Lower lobe of right lung (tissue), 2 donors: Measurements from ENCODE around the gene SACS. TPM values are rescaled to one million over a fixed set of nuclear protein-coding genes. Genes with fewer than 3 reads are reported as not detected.
A peak's percentile ranks its signal among the peaks of the same experiment; 100 is the strongest.

Source experiments
- ATAC-seq, 2 donors: fragments of 200-7000 bp; cut with Tn5 transposase; one replicate each; pipeline ENCODE4 v1.9.1; 2020 to 2022; ENCODE audit warnings: mild to moderate bottlenecking in 2 of 2, moderate library complexity in 2 of 2
- DNase-seq: peaks from one replicate; pipeline ENCODE4 v3.0.0-alpha.2; 2020
- H3K27ac ChIP-seq: fragments of 200-600 bp; one replicate; pipeline ENCODE4 v1.8.0; 2022
- H3K27me3 ChIP-seq: fragments of 200-600 bp; one replicate; pipeline ENCODE4 v1.8.0; 2022; ENCODE audit warnings: low read depth
- H3K36me3 ChIP-seq: fragments of 200-600 bp; one replicate; pipeline ENCODE4 v1.8.0; 2022; ENCODE audit warnings: mild to moderate bottlenecking
- H3K4me1 ChIP-seq: fragments of 200-600 bp; one replicate; pipeline ENCODE4 v1.8.0; 2022
- H3K4me3 ChIP-seq: fragments of 200-600 bp; one replicate; pipeline ENCODE4 v1.8.0; 2022; ENCODE audit warnings: mild to moderate bottlenecking
- H3K9me3 ChIP-seq: fragments of 200-600 bp; one replicate; pipeline ENCODE4 v1.8.0; 2022
- intact Hi-C: fragments of 100-400 bp; cut with DNase I; formaldehyde crosslinking; loops from one replicate; pipeline ENCODE4 v1.11.0; 2022
- total RNA-seq: library from RNA; stranded (reverse); fragmentation: NEBNext Ultra II Directional; extraction: Animal tissue kit (Norgen Biotek cat#: 25700); gene quantifications from one replicate; pipeline ENCODE4 v1.2.1, GENCODE V29; 2021
- TF ChIP-seq, protein P1 (sequence below): fragments of 200-600 bp; IDR thresholded peaks from one replicate; pipeline ENCODE4 v1.8.0; 2022; ENCODE audit warnings: antibody characterized with exemption, mild to moderate bottlenecking
- donor health status: DM: no; HTN: yes; CAD: no; lungs with severe emphysema.

SACS gene
- total RNA-seq, 1 donor from 2014 or later, result 6.7 TPM

DNA sequence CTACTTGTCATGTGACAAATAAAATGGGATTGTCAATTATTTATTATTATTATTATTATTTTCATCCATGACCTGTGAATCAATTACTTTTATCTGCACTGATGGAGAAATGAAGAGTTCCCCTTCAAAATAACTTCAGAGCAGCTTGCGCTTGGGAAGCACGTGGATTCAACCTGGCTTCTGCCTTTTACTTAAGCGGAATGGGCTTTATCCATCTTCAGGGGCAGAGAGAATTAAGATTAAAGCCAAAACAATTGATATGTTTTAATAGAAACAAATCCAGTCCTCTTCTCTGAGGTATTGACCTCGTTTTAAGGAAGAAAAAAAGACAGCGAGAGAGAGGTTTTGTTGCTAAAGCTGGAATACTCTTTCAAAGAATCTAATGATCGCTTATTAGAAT, 876 bp downstream of the SACS start:
- no peaks in the 10 kb centered on the region for H3K4me1 ChIP-seq
- H3K36me3 ChIP-seq, result no peaks in the 10 kb centered on the region
- H3K27me3 ChIP-seq, result peaks cover 11% of the 10 kb centered on the region
- DNase-seq (no peak), ATAC-seq (no peak)
- intact Hi-C loops, result no loop called here
- H3K4me3 ChIP-seq, result peak overlapping the region; percentile 43
- H3K9me3 ChIP-seq, result no peaks in the 10 kb centered on the region
- H3K27ac ChIP-seq, result no peak overlapping the region
- TF ChIP-seq, protein P1, sequence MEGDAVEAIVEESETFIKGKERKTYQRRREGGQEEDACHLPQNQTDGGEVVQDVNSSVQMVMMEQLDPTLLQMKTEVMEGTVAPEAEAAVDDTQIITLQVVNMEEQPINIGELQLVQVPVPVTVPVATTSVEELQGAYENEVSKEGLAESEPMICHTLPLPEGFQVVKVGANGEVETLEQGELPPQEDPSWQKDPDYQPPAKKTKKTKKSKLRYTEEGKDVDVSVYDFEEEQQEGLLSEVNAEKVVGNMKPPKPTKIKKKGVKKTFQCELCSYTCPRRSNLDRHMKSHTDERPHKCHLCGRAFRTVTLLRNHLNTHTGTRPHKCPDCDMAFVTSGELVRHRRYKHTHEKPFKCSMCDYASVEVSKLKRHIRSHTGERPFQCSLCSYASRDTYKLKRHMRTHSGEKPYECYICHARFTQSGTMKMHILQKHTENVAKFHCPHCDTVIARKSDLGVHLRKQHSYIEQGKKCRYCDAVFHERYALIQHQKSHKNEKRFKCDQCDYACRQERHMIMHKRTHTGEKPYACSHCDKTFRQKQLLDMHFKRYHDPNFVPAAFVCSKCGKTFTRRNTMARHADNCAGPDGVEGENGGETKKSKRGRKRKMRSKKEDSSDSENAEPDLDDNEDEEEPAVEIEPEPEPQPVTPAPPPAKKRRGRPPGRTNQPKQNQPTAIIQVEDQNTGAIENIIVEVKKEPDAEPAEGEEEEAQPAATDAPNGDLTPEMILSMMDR, result no peak

DNA sequence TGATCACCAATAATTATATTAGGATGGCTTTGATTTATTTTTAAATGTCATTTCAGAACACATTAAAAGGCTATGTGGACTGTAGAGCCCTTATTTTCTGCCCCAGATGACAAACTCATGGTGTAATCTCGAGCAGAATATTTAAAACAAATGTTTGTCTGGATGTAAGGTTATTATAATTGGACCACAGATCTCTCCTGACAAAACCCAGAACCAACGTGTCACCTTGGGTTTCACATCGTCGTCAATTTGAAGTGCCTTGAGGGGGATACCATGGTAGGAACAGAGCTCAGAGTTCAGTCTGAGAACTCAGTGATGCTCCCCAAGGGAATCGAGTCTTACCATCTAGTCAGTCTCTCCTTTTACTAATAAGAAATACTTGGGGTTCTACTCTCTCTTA, 2.8 kb downstream of the SACS start:
- Histone ChIP-seq H3K27ac (no peak overlapping the region), H3K36me3 (no peaks in the 10 kb centered on the region), H3K27me3 (peaks cover 11% of the 10 kb centered on the region), H3K4me3 (no peak overlapping the region), H3K9me3 (no peaks in the 10 kb centered on the region), H3K4me1 (peaks cover 7% of the 10 kb centered on the region)
- TF ChIP-seq, protein P1, result no peak
- ATAC-seq, result no peak
- no peak for DNase-seq
- intact Hi-C loops, result no loop called here

DNA sequence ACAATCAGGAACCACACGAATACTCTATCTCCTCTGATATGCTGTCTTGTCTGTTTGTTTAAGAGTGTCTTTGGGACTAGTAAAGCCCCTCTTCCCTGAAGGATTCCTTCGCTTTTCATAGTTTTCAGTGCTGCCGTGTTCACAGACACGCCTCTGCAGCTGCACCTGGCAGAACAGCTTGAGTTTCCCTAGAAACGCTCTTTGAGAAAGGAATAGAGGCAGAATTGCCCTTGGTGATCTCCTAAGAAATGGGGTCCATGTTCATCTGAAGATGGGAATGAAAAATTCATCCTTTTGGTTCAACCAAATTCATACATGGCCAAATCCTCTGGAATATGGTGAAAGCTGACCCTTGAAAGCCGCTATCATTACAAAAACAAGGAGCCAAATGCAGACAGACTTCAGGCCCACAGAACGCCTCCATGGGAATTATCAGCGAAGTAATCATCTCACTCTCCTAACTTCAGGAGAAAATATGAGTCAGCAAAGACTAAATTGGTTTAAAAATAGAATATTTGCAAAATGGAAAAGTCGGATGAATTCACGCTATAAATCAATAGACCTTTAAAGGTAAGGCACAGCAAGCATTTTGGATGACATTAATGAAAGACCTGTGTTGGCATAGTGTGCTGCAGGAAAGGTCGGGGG, 5.5 kb downstream of the SACS start:
- Histone ChIP-seq H3K27ac (no peak overlapping the region), H3K9me3 (no peaks in the 10 kb centered on the region), H3K4me1 (peaks cover 7% of the 10 kb centered on the region), H3K4me3 (no peak overlapping the region), H3K27me3 (peaks cover 7% of the 10 kb centered on the region), H3K36me3 (no peaks in the 10 kb centered on the region)
- TF ChIP-seq, protein P1, result no peak
- ATAC-seq, result no peak
- no peak for DNase-seq
- intact Hi-C loops, result no loop called here

DNA sequence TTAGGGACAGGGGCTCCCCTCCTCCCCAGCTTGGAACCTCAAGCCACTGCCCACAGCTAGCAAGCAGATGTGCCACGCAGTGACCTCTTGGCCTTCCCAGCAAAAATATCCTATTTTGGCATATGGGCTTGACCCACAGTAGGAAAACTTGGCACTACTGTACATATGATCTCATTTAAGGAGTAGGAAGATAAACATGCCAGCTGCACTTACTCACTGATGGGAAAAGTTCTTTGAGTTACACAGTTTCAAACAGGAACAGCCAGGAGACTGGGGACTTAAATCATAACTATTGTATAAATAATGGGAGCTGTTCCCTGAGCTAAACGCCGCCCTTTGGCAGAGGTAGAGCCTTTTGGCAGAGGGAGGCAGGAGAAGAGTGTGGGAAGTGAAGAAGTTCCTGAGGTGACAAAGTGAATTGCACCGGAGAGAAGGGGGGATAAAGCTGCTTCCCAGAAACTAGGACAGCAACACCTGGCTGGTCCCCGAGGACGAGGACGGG, 6.1 kb downstream of the SACS start:
- Histone ChIP-seq H3K27me3 (peaks cover 3% of the 10 kb centered on the region), H3K4me1 (peaks cover 7% of the 10 kb centered on the region), H3K9me3 (no peaks in the 10 kb centered on the region), H3K27ac (no peak overlapping the region), H3K36me3 (no peaks in the 10 kb centered on the region), H3K4me3 (no peak overlapping the region)
- DNase-seq (no peak), ATAC-seq (peak; percentile 52 to 65)
- TF ChIP-seq, protein P1, result no peak
- intact Hi-C loops, result no loop called here

DNA sequence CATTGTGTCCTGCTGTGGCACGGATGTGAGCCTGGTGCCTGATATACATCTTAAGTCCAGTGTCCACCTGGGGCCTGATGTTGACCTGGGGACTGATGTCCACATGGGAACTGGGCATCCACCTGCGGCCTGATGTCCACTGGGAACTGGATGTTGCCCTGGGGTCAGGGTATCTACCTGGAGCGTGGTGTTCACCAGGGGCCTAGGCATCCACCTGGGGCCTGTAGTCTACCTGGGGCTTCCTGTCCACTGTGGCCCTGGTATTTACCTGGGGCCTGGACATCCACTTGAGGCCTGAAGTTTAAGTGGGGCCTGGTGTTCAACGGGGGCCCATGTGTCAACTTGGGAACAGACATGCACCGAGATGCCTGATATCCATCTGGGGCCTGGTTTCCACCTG, 11.9 kb downstream of the SACS start:
- H3K9me3 ChIP-seq, result no peaks in the 10 kb centered on the region
- TF ChIP-seq, protein P1, result no peak
- no peaks in the 10 kb centered on the region for H3K36me3 ChIP-seq
- H3K27me3 ChIP-seq, result no peaks in the 10 kb centered on the region
- ATAC-seq (peak in 1 of 2 donors; percentile 12), DNase-seq (no peak)
- no peak overlapping the region for H3K27ac ChIP-seq
- intact Hi-C loops, result no loop called here
- no peaks in the 10 kb centered on the region for H3K4me1 ChIP-seq
- no peak overlapping the region for H3K4me3 ChIP-seq
